KOPT-K1 (cell line): Measurements from ENCODE around the gene FLT4.
"Not testable (repeated sequence)": the region's sequence is repeated elsewhere in the genome, so short reads cannot be mapped to it uniquely, and the experiment has no call there.

ENCODE experiments used
- H3K27ac ChIP-seq: fragments of 200-600 bp; sonication (generic); 2 replicates; pipeline ENCODE4 v1.5.1; 2016; ENCODE audit warnings: antibody characterized with exemption, mild to moderate bottlenecking, low read depth, low read length; ENCODE audit not compliant: poor library complexity, severe bottlenecking
- H3K36me3 ChIP-seq: fragments of 200-600 bp; sonication (generic); 2 replicates; pipeline ENCODE4 v1.5.1; 2017; ENCODE audit warnings: antibody characterized with exemption, mild to moderate bottlenecking, low read length, moderate library complexity; ENCODE audit not compliant: insufficient read depth
- H3K9me3 ChIP-seq: fragments of 200-600 bp; sonication (generic); 2 replicates; pipeline ENCODE4 v1.5.1; 2017; ENCODE audit warnings: antibody characterized with exemption, low read length, mild to moderate bottlenecking; ENCODE audit not compliant: insufficient read depth, poor library complexity, severe bottlenecking

Gene FLT4

DNA sequence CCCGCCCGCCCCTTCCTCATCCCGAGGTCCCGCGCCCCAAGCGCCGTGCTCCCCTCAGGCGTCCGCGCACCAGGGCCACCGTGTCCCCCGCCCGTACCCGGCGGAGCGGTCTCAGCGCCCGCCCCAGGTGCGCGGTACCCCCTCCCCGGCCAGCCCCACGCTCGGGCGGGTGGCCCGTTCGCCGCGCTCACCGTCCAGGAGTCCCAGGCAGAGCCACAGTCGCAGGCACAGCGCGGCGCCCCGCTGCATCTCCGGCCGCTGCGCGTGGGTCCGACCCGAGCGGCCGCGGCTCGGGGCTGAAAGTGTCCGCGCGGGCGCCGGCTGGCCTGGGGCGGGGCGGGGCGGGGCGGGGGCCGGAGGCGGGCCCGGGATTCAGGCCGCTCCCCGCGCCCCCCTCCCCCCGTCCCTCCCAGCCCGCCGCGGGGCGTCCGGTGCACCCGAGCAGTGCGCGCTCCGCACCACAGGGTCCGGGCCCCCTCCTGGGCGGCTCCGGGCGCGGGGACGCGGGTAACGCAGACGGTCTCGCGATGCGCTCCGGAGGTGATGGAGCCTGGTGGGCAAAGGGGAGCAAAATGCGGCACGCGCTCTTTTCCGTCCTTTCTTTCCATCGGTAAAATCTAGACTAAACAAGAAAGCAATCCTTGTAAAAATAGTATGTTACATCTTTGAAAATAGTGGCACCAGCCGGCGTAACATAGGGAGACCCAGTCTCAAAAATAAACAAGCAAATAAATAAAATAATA is at the start of gene FLT4:
FLT4 (minus strand) TSS at position 304 of the 743 bp plus-strand sequence; CDS start at position 249, 55 bp downstream.
- Histone ChIP-seq H3K36me3 (no peaks in the 10 kb centered on the region), H3K27ac (peak within 1 kb of the TSS; percentile 3), H3K9me3 (no peaks in the 10 kb centered on the region)

DNA sequence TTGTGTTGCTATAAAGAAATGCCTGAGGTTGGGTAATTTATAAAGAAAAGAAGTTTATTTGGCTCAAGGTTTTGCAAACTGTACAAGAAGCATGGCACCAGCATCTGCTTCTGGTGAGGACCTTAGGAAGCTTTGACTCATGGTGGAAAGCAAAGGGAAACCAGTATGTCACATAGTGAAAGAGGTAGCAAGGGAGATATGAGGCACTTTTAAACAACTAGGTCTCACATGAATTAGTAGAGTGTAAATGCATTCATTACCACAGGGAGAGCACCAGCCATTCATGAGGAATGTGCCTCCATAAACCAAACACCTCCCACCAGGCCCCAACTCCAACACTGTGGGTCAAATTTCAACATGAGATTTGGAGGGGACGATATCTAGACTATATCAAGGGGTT is 49.6 kb upstream of the FLT4 start:
- no peak overlapping the region for H3K27ac ChIP-seq
- H3K9me3 ChIP-seq = peaks cover 24% of the 10 kb centered on the region
- no peaks in the 10 kb centered on the region for H3K36me3 ChIP-seq

DNA sequence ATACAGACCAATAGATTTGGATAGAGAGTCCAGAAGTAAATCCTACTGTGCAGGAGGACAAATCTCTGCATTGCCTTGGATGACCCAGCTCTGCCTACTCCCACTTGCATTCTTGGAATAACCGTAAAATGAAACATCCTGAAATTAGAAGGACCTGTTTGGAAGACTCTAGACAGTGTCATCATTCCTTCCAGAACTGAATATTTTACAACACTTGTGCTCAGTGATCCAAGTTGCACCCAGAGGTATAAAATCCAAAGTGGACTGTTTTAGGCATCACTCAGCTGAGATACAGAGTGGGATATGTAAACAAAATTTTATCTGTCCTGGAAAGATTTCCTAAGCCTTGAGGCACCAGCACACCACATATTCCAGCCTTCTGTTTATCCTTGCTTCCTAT is 46.7 kb upstream of the FLT4 start:
- Histone ChIP-seq H3K9me3 (peaks cover 24% of the 10 kb centered on the region), H3K27ac (no peak overlapping the region), H3K36me3 (no peaks in the 10 kb centered on the region)

DNA sequence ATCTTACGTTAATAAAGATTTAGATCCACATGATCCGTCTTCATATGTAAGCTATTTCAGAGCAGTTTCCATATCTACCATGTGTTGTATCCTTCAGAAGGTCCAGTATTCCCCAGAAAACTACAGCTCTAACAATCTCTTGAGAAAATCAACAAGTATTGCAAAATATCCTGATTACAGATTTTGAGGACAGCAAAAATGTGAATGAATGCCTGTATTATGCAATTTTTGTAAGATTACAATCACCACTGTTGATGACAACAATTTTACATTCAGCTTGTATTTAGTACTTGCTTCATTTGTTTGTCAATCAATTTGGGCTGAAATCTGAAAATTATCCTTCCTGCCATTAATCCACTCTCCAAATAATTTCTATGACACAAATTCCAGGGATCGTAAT is 43.0 kb upstream of the FLT4 start:
- Histone ChIP-seq H3K36me3 (no peaks in the 10 kb centered on the region), H3K27ac (peak overlapping the region; percentile 100), H3K9me3 (peaks cover 17% of the 10 kb centered on the region)

DNA sequence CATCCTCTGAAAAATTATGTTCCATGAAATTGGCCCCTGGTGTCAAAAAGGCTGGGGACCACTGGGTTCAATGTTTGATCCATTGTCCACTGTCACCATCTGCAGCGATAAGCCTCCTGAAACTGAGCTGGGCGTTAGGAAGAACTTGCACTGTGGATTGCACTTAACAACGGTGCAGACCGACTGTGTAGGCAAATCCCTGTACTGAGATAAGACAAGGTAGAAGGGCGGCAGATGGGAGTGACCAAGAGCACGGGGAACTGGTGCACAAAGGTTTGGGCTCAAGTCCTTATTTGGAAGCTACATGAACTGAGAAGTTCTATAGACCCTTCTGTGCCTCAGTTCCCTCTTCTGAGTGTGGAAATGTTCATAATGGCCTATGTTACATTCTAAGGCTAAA is 41.6 kb upstream of the FLT4 start:
- peak overlapping the region; percentile 100 for H3K27ac ChIP-seq
- no peaks in the 10 kb centered on the region for H3K36me3 ChIP-seq
- H3K9me3 ChIP-seq = peaks cover 10% of the 10 kb centered on the region

DNA sequence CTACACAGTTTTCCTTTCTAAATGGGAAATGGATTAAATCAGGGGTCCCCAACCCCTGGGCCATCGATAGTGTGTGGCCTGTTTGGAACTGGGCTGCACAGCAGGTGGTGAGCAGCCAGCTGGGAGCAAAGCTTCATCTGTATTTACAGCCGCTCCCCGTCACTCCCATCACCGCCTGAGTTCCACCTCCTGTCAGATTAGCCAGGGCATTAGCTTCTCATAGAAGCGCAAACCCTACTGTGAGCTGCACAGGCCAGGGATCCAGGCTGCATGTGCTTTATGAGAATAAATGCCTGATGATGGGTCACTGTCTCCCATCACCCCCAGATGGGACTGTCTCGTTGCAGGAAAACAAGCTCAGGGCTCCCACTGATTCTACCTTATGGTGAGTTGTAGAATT is 41.2 kb upstream of the FLT4 start:
- H3K9me3 ChIP-seq = peaks cover 5% of the 10 kb centered on the region
- H3K27ac ChIP-seq = peak overlapping the region; percentile 100
- H3K36me3 ChIP-seq = no peaks in the 10 kb centered on the region

DNA sequence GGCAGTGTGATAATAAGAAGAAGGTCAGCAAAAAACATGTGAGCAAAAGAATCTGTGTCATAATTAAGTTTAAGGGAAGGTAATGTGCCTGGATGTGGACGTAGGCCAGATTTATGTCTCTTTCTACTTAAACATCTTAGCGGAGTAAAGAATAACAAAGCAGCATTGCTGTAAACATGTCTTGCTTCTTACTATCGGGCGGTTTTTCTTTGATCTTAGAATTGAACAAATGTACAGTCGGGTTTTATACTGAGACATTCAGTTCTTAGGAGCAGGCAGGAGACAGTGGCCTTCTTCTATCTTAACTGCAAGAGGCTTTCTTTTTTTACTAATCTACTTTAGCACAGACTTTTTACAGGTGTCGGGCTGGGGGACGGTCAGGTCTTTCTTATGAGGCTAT is 40.4 kb upstream of the FLT4 start:
- Histone ChIP-seq H3K36me3 (no peaks in the 10 kb centered on the region), H3K27ac (peak overlapping the region; percentile 100), H3K9me3 (no peaks in the 10 kb centered on the region)

DNA sequence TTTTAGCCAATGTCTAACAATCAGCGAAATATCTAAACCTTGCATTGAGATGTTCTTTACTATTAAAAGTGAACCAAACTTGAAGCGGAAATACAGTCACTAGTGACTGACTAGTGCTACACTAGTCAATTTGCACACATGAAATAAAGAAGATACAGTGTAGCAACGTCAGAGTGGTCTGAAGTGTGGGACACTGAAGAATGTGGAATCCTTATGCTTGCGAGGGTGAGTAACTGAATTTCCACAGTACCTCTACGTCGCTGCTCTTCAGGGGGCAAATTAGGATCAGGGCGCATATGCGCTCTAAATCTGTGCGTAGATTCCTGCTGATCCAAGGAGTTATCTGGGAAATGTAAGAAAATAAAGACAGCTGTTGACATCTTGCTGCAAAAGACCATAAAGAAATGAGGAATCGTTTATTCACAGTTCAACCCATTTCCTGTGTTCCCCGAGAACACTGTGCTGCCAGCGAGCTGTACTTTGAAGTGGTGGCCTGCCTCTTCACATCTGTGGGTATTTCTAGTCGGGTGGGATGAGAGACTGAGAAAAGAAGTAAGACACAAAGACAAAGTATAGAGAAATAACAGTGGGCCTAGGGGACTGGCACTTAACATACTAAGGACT is 39.8 kb upstream of the FLT4 start:
- H3K27ac ChIP-seq = peak overlapping the region; percentile 100
- no peaks in the 10 kb centered on the region for H3K36me3 ChIP-seq
- no peaks in the 10 kb centered on the region for H3K9me3 ChIP-seq

DNA sequence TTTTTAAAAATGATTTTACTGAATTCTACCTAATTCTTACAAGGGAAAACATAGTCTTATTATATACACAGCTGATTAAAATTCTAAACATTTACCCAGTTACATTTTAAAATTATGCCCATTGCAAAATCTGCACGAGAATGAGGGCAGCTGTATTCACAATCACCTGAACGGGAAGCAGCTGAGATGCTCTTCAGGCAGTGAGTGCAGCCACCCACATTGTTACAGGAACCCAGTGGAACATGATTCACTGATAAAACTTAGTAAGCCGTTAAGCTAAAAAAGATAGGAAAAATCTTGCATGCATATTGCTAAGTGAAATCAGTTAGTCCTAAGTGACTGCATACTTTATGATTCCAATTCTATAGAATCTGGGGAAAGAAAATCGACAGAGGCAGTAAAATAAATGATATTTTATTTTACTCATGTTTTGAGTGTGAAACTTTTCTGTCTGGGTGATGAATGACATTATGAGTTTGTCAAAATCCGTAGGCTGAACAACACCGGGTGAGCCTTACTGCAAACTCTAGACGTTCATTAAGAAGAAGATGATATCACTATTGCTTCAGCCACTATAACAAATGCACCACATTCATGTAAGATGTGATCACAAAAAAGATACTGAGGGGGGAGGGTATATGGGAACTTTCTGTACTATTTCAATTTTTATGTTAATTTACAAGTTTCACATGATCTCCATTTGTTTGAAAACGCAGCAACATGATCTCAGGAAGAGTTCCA is 39.1 kb upstream of the FLT4 start:
- Histone ChIP-seq H3K36me3 (no peaks in the 10 kb centered on the region), H3K27ac (peak overlapping the region; percentile 100), H3K9me3 (no peaks in the 10 kb centered on the region)

DNA sequence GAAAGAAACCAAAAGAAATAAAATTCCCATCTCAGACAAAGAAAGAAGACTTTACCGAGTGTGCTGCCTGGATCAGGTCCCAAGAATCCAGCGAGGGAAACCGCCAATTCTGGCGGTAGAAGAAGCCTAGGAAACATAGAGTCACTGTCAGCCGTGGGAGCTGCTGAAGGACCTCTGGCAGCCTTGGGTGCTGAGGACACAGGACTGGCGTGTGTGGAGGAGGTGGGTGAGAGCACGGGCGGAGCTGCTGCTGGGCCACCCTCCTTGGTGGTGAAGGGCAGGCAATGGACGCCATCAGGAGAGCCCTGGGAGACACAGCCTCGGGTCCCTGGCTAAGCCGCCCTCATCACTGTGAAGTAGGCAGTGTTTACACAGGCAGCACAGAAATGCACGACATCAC is 37.4 kb upstream of the FLT4 start:
- H3K36me3 ChIP-seq, H3K9me3 ChIP-seq: not testable (repeated sequence)
- peak overlapping the region; percentile 100 for H3K27ac ChIP-seq

DNA sequence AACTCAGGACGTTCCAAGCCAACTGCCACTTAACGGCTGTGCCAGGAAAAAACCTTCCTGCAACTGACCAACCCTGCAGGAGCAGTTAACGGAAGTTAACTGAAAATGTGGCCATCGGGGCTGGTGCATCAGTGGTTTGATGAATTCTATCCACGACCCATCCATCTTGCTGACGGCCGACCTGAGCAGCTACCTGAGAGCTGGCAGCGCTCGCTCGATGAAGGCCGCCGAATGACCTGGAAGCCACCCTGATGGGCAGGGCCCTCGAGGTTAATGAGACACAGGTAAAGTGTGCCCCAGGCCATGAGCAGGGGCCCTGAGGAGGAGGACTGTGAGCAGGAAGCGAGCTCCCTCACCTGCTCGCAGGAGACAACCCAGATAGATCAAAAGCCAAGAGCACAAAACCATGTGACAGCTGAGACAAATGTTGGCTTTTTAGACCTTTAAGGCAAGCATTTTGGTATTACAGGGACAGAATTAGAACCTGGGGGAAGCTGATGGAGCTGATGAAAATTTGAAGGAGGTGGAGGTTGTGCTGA is 35.3 kb upstream of the FLT4 start:
- Histone ChIP-seq H3K36me3 (no peaks in the 10 kb centered on the region), H3K27ac (peak overlapping the region; percentile 100), H3K9me3 (no peaks in the 10 kb centered on the region)

DNA sequence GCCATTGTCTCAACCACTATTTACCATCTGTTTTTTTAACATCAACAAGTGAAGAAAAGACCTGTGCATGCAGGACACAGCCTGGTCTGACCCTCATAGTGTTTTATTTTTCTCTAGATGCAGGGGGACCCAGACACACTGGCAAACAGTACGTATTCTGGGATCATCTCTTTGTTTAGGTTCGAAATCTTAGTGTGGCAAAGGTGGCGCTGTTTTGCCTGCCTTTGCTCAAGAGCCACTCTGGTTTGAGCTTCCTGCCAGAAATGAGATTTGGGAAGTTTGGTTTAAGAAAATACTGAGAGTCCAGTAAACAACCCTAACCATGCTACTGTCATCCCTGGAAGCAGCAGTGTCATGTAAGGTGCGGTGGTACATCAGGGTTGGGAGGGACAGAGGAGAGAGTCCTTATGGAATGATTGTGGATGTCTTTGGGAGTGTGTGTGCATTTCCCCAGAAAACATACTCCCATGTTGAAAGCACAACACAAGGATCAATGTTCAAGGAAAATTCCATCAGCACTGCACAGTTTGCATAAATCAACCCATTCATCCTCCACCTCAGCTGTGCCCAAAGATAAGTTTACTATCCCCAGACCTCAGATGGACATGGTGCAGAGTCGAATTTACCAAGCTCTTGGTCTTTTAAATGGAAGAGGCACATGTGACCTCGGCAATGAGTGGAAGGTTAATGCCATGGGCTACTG is 34.0 kb upstream of the FLT4 start:
- no peaks in the 10 kb centered on the region for H3K36me3 ChIP-seq
- peak overlapping the region; percentile 100 for H3K27ac ChIP-seq
- no peaks in the 10 kb centered on the region for H3K9me3 ChIP-seq

DNA sequence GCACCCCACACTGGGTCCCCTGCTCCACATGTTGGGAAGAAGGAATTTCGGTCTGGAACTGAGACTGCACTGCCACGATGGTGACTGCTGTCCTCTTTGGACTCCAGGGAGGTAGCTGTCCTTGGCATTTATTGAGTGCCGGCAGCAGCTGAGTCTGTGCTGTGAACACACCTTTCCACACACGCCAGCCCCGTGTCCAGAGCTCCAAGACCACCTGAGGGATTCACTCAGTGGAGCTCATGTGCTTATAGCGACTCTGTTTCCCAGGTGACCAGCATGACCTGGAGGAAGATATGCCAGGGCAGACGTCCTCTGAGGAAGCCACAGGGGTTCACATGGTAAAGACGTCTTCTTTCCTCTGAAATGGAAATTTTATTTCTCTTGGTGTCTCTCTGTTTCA is 33.2 kb upstream of the FLT4 start:
- Histone ChIP-seq H3K27ac (peak overlapping the region; percentile 100), H3K9me3 (no peaks in the 10 kb centered on the region), H3K36me3 (no peaks in the 10 kb centered on the region)

DNA sequence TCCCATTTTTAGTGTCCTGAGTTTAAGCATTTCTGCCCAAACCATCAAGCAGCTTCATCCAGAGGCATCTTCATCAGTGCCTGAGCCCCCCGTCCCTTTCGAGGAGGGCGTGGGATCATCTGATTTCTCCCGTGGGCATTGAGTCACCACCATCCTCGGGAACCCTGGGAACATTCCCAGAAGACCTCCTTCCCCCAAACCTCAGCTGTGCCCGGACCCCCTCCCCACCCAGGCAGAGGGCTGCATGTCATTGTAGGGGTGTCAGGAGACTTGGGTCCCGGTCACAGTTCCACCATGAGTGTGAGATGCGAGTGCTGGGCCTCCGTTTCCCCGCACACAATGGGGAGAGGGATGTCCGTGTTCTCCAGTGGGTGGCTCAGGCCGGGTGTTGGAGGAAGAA is 32.6 kb upstream of the FLT4 start:
- not testable (repeated sequence) for H3K9me3 ChIP-seq, H3K36me3 ChIP-seq, H3K27ac ChIP-seq

DNA sequence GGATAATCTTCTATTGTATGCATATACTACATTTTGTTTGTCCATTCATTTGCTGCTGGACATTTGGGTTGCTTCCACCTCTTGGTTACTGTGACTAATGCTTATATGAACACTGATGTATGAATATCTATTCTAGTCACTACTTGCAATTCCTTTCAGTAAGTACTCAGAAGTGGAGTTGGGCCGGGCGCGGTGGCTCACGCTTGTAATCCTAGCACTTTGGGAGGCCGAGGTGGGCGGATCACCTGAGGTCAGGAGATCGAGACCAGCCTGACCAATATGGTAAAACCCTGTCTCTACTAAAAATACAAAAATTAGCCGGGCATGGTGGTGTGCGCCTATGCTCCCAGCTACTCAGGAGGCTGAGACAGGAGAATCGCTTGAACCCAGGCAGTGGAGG is 28.9 kb upstream of the FLT4 start:
- not testable (repeated sequence) for H3K36me3 ChIP-seq, H3K9me3 ChIP-seq, H3K27ac ChIP-seq
